Effector memory CD4-positive, alpha-beta T cell (primary cell): ENCODE data around the gene MAP3K3.
A peak's percentile ranks its signal among the peaks of the same experiment; 100 is the strongest.

Experiments used
- DNase-seq, 3 donors: peaks; one replicate each; pipeline ENCODE4 v3.0.0-alpha.2; 2020
- H3K27ac ChIP-seq: 2 replicates; pipeline ENCODE4 v1.7.0; 2013; ENCODE audit warnings: mild to moderate bottlenecking, low read length, moderate library complexity; ENCODE audit not compliant: insufficient read depth, poor library complexity, severe bottlenecking
- H3K27me3 ChIP-seq: replicated peaks from 2 replicates; pipeline ENCODE4 v1.7.0; 2013; ENCODE audit warnings: mild to moderate bottlenecking, low read length; ENCODE audit not compliant: insufficient read depth, control insufficient read depth, poor library complexity, severe bottlenecking
- H3K36me3 ChIP-seq: 2 replicates; pipeline ENCODE4 v1.7.0; 2013; ENCODE audit warnings: mild to moderate bottlenecking, low read length, moderate library complexity; ENCODE audit not compliant: control insufficient read depth, insufficient read depth
- H3K4me1 ChIP-seq: 2 replicates; pipeline ENCODE4 v1.7.0; 2013; ENCODE audit warnings: low read length, mild to moderate bottlenecking; ENCODE audit not compliant: control insufficient read depth, insufficient read depth, poor library complexity, severe bottlenecking
- H3K4me3 ChIP-seq: 2 replicates; pipeline ENCODE4 v1.7.0; 2013; ENCODE audit warnings: low read length, low read depth, mild to moderate bottlenecking; ENCODE audit not compliant: insufficient read depth, poor library complexity, severe bottlenecking
- H3K9me3 ChIP-seq: 2 replicates; pipeline ENCODE4 v1.7.0; 2013; ENCODE audit warnings: mild to moderate bottlenecking, low read length, moderate library complexity; ENCODE audit not compliant: control insufficient read depth

MAP3K3 gene

DNA sequence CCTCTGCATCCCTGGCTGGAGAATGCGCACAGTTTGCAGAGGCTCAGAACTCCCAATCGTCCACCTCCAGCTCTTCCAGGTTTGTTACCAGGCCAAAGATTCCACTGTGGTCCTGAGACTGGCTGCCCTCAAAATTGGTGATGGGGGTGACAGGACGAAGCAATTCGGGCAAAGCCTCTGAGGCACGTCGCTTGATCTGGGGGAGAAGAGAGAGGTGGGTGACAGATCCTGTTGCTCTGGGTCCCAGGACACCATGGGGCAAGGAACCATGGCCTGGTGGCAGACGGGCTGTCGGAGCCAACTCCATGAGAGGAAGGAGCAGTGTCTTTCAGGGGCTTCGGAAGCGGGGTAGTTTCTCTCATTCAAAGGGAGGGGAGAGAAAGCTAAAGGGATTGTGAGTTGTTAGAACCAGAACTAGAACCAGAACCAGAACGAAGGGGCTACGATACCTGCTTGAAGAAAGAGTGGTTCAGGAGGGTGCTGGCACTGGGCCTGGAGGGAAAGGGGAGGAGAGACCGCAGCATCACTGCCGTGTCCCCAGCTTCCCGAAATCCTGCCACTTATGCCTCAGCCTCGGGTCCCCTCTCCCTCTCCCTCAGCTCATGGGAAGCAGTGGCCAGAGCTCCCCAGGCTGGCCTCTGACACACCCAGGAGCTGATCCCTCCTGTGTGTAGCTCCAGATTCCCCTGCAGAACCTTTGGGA is 81.5 kb downstream of the MAP3K3 start:
- Histone ChIP-seq H3K9me3 (no peaks in the 10 kb centered on the region), H3K4me3 (no peak overlapping the region), H3K27me3 (no peaks in the 10 kb centered on the region), H3K36me3 (peaks cover 10% of the 10 kb centered on the region), H3K4me1 (peaks cover 74% of the 10 kb centered on the region), H3K27ac (peak overlapping the region; percentile 86)
- no peak for DNase-seq

DNA sequence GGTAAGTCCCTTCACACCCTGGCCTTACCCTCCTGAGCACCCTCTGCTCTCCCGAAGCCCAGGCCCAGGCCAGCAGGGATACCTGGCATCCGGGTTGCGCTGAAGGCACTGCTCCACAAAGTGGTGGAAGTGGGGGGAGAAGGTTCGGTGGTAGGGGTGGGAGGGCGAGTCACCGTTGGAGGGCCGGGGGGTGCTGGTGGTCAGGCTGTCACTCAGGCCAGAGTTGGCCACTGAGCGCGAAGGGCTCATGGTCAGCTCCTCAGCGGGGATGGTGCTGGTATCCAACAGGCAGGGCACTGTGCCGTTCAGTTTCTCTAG is 82.0 kb downstream of the MAP3K3 start:
- Histone ChIP-seq H3K27ac (peak overlapping the region; percentile 86), H3K9me3 (no peaks in the 10 kb centered on the region), H3K27me3 (no peaks in the 10 kb centered on the region), H3K4me3 (no peak overlapping the region), H3K36me3 (peaks cover 5% of the 10 kb centered on the region), H3K4me1 (peaks cover 79% of the 10 kb centered on the region)
- no peak for DNase-seq

DNA sequence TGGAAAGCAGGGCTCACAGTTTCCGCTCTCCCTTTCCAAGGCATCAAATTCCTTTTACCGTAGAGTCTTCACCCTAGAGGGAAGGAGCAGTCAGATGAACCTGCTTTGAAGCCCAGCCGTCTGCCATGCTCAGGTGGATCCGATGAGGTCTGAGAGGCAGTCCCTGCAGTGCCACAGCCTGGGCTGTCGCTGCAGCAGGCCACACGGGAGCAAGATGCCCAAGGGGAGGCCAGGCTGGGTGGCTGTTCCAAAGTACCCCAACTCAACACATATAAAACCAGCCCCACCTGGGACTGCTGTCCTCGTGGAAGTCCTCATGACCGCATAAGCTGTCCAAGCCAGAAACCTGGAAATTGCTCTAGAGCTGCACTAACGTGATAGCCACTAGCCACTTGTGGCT is 82.6 kb downstream of the MAP3K3 start:
- Histone ChIP-seq H3K4me1 (peaks cover 86% of the 10 kb centered on the region), H3K27ac (peak overlapping the region; percentile 41)

DNA sequence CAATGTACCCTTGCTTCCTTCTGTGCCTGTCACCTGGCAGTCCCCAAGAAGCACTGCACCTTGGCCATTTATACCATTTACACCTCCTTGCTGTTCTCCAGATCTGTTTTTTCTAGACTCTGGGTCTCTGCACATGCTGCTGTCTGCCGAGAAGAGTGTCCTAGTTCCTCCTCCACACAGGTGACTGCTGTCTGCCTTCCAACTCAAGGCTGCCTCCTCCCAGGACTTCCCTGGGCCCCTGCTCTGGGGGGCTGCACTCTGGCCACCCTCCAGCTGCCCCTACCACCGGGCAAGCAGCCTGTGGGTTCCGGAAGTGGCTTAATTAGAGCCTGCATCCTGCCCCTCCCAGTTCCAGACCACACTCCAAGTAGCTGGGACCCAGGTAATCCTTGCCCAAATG is 83.4 kb downstream of the MAP3K3 start:
- DNase-seq, result no peak
- H3K4me3 ChIP-seq, result no peak overlapping the region
- H3K4me1 ChIP-seq, result peaks cover 93% of the 10 kb centered on the region
- peaks cover 5% of the 10 kb centered on the region for H3K36me3 ChIP-seq
- H3K27me3 ChIP-seq, result no peaks in the 10 kb centered on the region
- H3K27ac ChIP-seq, result peak overlapping the region; percentile 66
- no peaks in the 10 kb centered on the region for H3K9me3 ChIP-seq

More for the DNA sequence above, 82.6 kb downstream of the MAP3K3 start:
- Histone ChIP-seq H3K27me3 (no peaks in the 10 kb centered on the region), H3K36me3 (peaks cover 5% of the 10 kb centered on the region), H3K9me3 (no peaks in the 10 kb centered on the region), H3K4me3 (no peak overlapping the region)
- no peak for DNase-seq

DNA sequence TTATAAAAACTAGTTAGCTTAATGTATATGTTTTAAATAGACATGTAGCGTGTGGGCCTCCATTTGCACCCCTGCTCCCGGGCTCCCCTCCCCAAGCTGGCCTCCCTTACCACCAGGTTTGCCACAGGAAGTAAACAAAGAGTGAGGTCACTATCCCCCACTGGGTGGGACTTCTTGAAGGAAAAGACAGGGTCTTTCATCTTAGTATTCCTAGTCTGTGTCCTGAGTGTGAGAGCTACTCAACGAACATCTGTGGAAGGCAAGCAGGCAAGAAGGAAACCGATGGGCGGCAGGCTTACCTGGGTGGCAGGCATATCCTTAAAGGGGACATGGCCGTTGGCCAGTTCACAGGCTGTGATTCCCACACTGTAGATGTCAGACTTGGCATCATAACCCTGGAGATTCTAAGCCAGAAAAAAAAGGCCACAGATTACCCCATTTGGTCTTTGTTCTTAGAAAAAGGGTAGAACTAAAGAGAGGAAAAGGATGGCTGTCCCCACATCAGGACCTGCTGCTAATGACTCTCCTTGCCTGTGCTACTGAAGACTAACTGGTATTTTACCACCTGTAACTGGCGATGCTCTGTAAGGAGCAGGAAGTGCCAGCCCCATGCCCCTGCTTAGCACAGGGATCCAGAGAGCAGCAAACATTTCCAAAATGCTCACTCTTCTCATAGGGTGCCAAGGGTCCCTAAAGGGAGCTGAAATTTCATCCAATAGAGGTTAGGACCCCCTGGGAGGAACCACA is 84.3 kb downstream of the MAP3K3 start:
- H3K36me3 ChIP-seq, result peaks cover 5% of the 10 kb centered on the region
- no peaks in the 10 kb centered on the region for H3K27me3 ChIP-seq
- DNase-seq, result peak in 1 of 3 donors; percentile 11
- H3K4me3 ChIP-seq, result peak overlapping the region; percentile 44
- H3K27ac ChIP-seq, result peak overlapping the region; percentile 66
- H3K4me1 ChIP-seq, result peaks cover 84% of the 10 kb centered on the region
- H3K9me3 ChIP-seq, result no peaks in the 10 kb centered on the region

DNA sequence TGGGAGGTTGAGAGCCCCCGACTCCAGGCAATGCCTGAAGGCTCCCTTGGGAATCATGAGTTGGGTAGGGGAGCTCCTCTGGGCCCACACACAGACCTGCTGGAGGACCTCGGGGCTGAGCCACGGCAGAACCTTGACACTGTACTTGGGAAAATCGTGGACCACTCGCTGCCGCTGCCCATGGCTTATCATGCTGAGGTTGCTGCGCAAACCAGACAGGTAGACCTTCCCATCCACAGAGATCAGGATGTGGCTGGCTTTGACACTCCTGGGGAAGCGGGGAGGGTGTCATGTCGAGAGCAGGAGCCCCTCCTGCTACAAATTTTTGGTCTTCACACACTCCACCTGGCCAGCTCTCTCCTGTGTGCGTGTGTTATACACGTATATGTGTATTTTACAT is 84.9 kb downstream of the MAP3K3 start:
- H3K27me3 ChIP-seq, result no peaks in the 10 kb centered on the region
- H3K9me3 ChIP-seq, result no peaks in the 10 kb centered on the region
- H3K36me3 ChIP-seq, result peaks cover 5% of the 10 kb centered on the region
- peak in 1 of 3 donors; percentile 25 for DNase-seq
- peak overlapping the region; percentile 44 for H3K4me3 ChIP-seq
- peaks cover 80% of the 10 kb centered on the region for H3K4me1 ChIP-seq
- H3K27ac ChIP-seq, result peak overlapping the region; percentile 66

DNA sequence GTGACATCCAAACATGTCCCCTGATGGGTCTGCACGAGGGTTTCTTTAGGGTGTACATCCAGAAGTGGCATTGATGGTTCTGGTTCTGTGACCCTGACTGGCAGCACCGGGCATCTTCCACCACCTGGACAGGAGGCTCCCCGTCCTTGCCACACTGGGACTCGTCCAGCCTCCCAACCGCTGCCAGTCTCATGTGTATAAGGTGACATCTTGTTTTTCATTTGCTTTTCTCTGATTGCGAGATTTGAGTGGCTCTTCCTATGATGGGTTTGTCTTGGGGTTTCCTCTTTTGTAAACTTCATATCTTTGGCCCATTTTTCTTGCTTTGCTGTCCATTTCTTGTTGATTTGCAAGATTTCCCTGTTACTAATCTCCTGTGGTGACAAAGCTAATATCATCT is 86.9 kb downstream of the MAP3K3 start:
- Histone ChIP-seq H3K4me3 (no peak overlapping the region), H3K36me3 (no peaks in the 10 kb centered on the region), H3K9me3 (no peaks in the 10 kb centered on the region), H3K27me3 (no peaks in the 10 kb centered on the region), H3K4me1 (peaks cover 60% of the 10 kb centered on the region), H3K27ac (peak overlapping the region; percentile 17)
- no peak for DNase-seq

DNA sequence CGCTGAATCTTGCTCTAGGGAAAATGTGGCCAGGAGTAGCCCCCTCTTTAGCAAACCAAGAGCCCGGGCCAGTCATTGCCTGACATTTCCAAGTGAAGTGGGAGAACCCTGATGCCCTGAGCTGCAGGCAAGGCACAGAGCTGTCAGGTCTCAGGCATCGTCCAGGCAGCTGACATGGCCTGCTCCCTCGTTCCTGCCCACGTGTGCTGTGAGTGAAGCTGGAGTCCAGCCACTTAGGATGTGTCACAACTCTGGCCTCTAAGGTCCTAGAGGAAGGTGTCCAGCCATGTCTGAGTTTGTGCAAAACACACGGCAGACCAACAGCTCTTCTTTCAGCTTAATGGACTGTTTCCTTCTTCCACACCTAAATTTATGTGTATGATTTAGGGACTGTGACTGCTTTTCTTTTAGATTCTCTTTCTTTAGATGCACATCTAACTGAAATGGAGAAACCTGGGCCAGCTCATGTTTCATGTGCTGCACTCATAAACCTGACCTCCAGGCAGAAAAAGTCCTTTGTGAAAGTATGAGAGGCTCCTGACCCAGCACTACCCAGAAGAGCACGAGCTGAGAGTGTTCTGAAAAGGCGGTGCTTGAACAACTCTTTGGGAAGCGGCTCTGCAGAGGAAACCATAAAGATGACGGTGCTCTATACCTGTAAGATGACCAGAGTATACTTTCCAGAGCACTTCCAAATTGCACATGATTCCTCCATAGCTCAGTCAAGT is 92.5 kb downstream of the MAP3K3 start:
- Histone ChIP-seq H3K27me3 (no peaks in the 10 kb centered on the region), H3K4me3 (no peak overlapping the region), H3K4me1 (peaks cover 9% of the 10 kb centered on the region), H3K27ac (no peak overlapping the region), H3K36me3 (no peaks in the 10 kb centered on the region), H3K9me3 (no peaks in the 10 kb centered on the region)
- no peak for DNase-seq

DNA sequence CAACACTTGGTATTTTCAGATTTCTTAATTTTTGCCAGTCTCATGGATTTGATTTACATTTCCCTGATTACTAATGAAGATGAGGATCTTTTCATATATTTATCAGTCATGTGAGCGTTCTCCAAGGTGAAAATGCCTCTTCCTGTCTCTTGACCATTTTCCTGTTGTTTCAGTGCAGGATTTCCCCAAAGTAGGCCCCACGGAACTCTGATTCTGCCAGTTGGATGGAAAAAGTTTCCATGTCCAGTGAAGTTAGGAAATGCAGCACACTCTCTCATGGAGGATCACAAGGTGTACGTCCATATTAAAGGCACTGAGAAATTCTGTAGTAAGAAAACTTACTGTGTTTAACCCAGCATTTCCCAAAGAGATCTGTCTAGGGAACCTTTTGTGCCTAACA is 94.2 kb downstream of the MAP3K3 start:
- no peaks in the 10 kb centered on the region for H3K27me3 ChIP-seq
- no peaks in the 10 kb centered on the region for H3K4me1 ChIP-seq
- no peaks in the 10 kb centered on the region for H3K36me3 ChIP-seq
- H3K4me3 ChIP-seq, result no peak overlapping the region
- H3K27ac ChIP-seq, result no peak overlapping the region
- DNase-seq, result no peak
- H3K9me3 ChIP-seq, result no peaks in the 10 kb centered on the region

DNA sequence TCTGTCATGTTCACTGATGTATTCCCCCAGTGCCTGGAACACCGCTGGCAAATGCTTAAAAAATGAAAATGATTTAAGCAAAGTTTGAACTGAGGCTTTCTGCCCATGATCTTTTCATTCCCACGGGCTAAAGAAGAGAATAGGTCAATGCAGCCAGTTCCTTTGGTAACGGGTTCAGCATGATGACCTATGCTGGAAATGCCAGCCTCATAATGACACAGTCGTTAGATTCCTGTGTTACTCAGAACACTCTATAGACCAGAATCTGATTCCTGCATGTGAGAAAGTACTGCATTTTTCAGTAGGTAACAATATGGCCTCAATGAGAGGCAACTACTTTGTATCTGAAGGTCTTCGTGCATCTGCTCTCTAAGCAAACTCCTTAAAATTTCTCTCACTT is 96.8 kb downstream of the MAP3K3 start:
- H3K4me3 ChIP-seq, result no peak overlapping the region
- H3K27me3 ChIP-seq, result no peaks in the 10 kb centered on the region
- no peaks in the 10 kb centered on the region for H3K36me3 ChIP-seq
- no peaks in the 10 kb centered on the region for H3K9me3 ChIP-seq
- no peak for DNase-seq
- H3K4me1 ChIP-seq, result no peaks in the 10 kb centered on the region
- H3K27ac ChIP-seq, result no peak overlapping the region
